OCI-LY7 (cell line): ENCODE measurements around the gene PLEKHM1.
"Not testable (repeated sequence)": the region's sequence is repeated elsewhere in the genome, so short reads cannot be mapped to it uniquely, and the experiment has no call there.

Source experiments
- CTCF ChIP-seq: fragments of 200-600 bp; sonication (generic); conservative IDR thresholded peaks from 2 replicates; pipeline ENCODE4 v1.5.1; 2014; ENCODE audit warnings: mild to moderate bottlenecking, antibody characterized with exemption, low read length, moderate library complexity, mixed read lengths
- EZH2phosphoT487 ChIP-seq: fragments of 200-600 bp; sonication (generic); IDR thresholded peaks from 2 replicates; pipeline ENCODE4 v1.6.1; 2018; ENCODE audit warnings: low read depth, borderline replicate concordance, mild to moderate bottlenecking, mixed run types, antibody characterized with exemption, low read length, moderate library complexity, mixed read lengths

GRCh38 chr17:45475436-45475835 is 15.1 kb downstream of the PLEKHM1 start:
- not testable (repeated sequence) for TF ChIP-seq CTCF, EZH2phosphoT487
